Sigmoid colon (tissue), 7 donors: Measurements from ENCODE around the gene TLE6. TPM values are rescaled to one million over a fixed set of nuclear protein-coding genes. Genes with fewer than 3 reads are reported as not detected.

Source experiments
- DNase-seq: peaks from one replicate; pipeline ENCODE4 v3.0.0-alpha.2; 2019
- H3K27ac ChIP-seq, 4 donors: fragments of 200-600 bp; sonication (generic); one replicate each; pipeline ENCODE4 v1.5.1; 2016 to 2019; ENCODE audit warnings: mild to moderate bottlenecking in 1 of 4
- H3K27me3 ChIP-seq, 3 donors: fragments of 200-600 bp; sonication (generic); one replicate each; pipeline ENCODE4 v1.5.1; 2019; ENCODE audit warnings: mild to moderate bottlenecking in 1 of 3
- H3K36me3 ChIP-seq, 4 donors: fragments of 200-600 bp; sonication (generic); one replicate each; pipeline ENCODE4 v1.5.1; 2016 to 2019
- H3K4me1 ChIP-seq, 4 donors: fragments of 200-600 bp; sonication (generic); one replicate each; pipeline ENCODE4 v1.5.1; 2017 to 2019
- H3K4me3 ChIP-seq, 4 donors: fragments of 200-600 bp; sonication (generic); one replicate each; pipeline ENCODE4 v1.5.1; 2017 to 2019; ENCODE audit warnings: mild to moderate bottlenecking in 2 of 4, moderate library complexity in 1 of 4
- H3K9me3 ChIP-seq, 4 donors: fragments of 200-600 bp in 3 of 4; sonication (generic) in 3 of 4; one replicate each; pipeline versions ENCODE4 v1.5.1 to v1.6.1; 2013 to 2019
- EP300 ChIP-seq, 4 donors: sonication (generic); formaldehyde crosslinking; IDR thresholded peaks; one replicate each; pipeline ENCODE4 v1.6.1; 2017; ENCODE audit warnings: antibody characterized with exemption in 4 of 4
- POLR2A ChIP-seq, 2 donors: fragments of 450-650 bp; IDR thresholded peaks; one replicate each; pipeline ENCODE4 v1.6.1; 2016; ENCODE audit warnings: antibody characterized with exemption in 2 of 2, mild to moderate bottlenecking in 2 of 2, moderate library complexity in 2 of 2
- POLR2AphosphoS5 ChIP-seq, 4 donors: sonication (generic); formaldehyde crosslinking; IDR thresholded peaks; one replicate each; pipeline ENCODE4 v1.6.1; 2017; ENCODE audit warnings: antibody characterized with exemption in 4 of 4
- WGBS, 2 donors: extraction: QIAGEN DNeasy Blood & Tissue Kit; methylation state at CpG; one replicate each; pipeline ENCODE4 v1.1.7; 2013; 5-methylcytosine and 5-hydroxymethylcytosine counted together
- intact Hi-C: fragments of 100-400 bp; cut with DNase I; formaldehyde crosslinking; loops from one replicate; pipeline ENCODE4 v1.15.1; 2023
- polyA plus RNA-seq, 3 donors: library from polyadenylated mRNA; stranded (reverse); fragments of 200-250 nt; gene quantifications; one replicate each; pipeline ENCODE4 v1.2.3, GENCODE V29; 2013
- total RNA-seq, 4 donors: library from RNA; depleted of rRNA; stranded (reverse); fragments of >200 nt; gene quantifications; one replicate each; pipeline ENCODE4 v1.1.0, GENCODE V29; 2016
- TF ChIP-seq, protein P1 (sequence below), 4 experiments: fragments of 450-650 bp in 3 of 4; fragments of 200-600 bp in 1 of 4; IDR thresholded peaks; one replicate each; pipeline ENCODE4 v1.5.1; 2016 to 2019; ENCODE audit warnings: antibody characterized with exemption in 4 of 4, mild to moderate bottlenecking in 3 of 4, moderate library complexity in 2 of 4
- donor health status: healthy with polysubstance abuse.
- donor health status: Bipolar disorder and iron deficiency.
- donor health status: healthy.

The TLE6 gene
- total and polyA plus RNA-seq, 7 donors: 0.71 to 7.2 (median 1.4) TPM; not detected in 1

GRCh38 chr19:3038214-3038613 is 60.9 kb downstream of the TLE6 start:
- WGBS, 2 donors: 73 to 79% methylated on average over 5 of the region's 5 CpGs
- TF ChIP-seq EP300 (IDR thresholded peaks at IDR 0.05) (no peak), POLR2AphosphoS5 (IDR thresholded peaks at IDR 0.05) (no peak), POLR2A (IDR thresholded peaks at IDR 0.05) (no peak)
- TF ChIP-seq, protein P1, sequence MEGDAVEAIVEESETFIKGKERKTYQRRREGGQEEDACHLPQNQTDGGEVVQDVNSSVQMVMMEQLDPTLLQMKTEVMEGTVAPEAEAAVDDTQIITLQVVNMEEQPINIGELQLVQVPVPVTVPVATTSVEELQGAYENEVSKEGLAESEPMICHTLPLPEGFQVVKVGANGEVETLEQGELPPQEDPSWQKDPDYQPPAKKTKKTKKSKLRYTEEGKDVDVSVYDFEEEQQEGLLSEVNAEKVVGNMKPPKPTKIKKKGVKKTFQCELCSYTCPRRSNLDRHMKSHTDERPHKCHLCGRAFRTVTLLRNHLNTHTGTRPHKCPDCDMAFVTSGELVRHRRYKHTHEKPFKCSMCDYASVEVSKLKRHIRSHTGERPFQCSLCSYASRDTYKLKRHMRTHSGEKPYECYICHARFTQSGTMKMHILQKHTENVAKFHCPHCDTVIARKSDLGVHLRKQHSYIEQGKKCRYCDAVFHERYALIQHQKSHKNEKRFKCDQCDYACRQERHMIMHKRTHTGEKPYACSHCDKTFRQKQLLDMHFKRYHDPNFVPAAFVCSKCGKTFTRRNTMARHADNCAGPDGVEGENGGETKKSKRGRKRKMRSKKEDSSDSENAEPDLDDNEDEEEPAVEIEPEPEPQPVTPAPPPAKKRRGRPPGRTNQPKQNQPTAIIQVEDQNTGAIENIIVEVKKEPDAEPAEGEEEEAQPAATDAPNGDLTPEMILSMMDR (IDR thresholded peaks at IDR 0.05): no peak

DNA sequence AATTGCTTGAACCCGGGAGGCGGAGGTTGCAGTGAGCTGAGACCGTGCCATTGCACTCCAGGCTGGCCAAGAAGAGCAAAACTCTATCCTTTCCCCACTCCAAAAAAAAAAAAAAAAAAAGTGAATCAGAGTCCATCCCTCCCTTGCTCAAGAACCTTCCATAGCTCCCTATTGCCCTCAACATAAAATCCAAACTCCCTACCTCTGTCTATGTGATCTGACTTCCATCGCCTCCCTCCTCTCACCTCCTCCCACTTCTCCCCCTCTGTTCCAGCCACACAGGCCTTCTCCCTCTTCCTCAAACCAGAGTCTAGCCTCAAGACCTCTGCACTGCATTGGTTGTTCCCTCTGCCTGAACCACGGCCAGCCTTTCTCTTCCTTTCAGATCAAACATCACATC is 61.8 kb downstream of the TLE6 start:
- Histone ChIP-seq H3K4me3 (no peak overlapping the region), H3K9me3 (no peaks in the 10 kb centered on the region), H3K27ac (no peak overlapping the region), H3K36me3 (no peaks in the 10 kb centered on the region), H3K27me3 (no peaks in the 10 kb centered on the region), H3K4me1 (peaks cover 0 to 37% (median 33%) of the 10 kb centered on the region in 4 donors)
- WGBS, 2 donors: 80 to 87% methylated on average over 5 of the region's 5 CpGs
- TF ChIP-seq POLR2AphosphoS5 (IDR thresholded peaks at IDR 0.05) (no peak), EP300 (IDR thresholded peaks at IDR 0.05) (no peak), POLR2A (IDR thresholded peaks at IDR 0.05) (no peak)
- TF ChIP-seq, protein P1 (IDR thresholded peaks at IDR 0.05): no peak
- peak; percentile 58 for DNase-seq
- intact Hi-C loops: no loop called here

More at GRCh38 chr19:3038214-3038613, 60.9 kb downstream of the TLE6 start:
- H3K9me3 ChIP-seq: no peaks in the 10 kb centered on the region
- no peak overlapping the region for H3K4me3 ChIP-seq
- peaks cover 0 to 37% (median 33%) of the 10 kb centered on the region in 4 donors for H3K4me1 ChIP-seq
- H3K36me3 ChIP-seq: no peaks in the 10 kb centered on the region
- no peaks in the 10 kb centered on the region for H3K27me3 ChIP-seq
- H3K27ac ChIP-seq: no peak overlapping the region
- no peak for DNase-seq
- intact Hi-C loops: no loop called here

DNA sequence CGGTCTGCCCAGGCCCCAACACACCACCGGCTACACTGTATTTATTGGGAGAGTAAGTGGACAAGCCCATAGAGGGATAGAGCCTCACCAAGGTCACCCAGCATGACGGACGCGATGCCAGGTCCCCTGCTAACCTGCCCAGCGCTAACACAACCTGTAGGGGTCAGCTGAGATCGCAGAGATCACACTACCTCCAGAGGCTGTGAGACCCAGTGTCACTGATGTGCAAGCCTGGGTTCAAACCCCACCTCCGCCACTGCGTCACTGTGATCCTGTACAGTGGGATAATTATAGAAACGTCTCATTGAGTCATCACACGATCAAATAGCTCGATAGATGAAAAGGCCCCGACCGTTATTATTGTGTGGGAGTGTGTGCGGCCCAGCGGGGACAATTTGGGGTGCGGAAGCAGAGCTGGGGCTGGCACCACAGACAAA is 62.3 kb downstream of the TLE6 start:
- H3K4me1 ChIP-seq: peaks cover 0 to 32% (median 29%) of the 10 kb centered on the region in 4 donors
- no peak overlapping the region for H3K27ac ChIP-seq
- DNase-seq: no peak
- H3K36me3 ChIP-seq: no peaks in the 10 kb centered on the region
- no peak overlapping the region for H3K4me3 ChIP-seq
- intact Hi-C loops: no loop called here
- no peaks in the 10 kb centered on the region for H3K9me3 ChIP-seq
- no peaks in the 10 kb centered on the region for H3K27me3 ChIP-seq
- WGBS, 2 donors: 68 to 79% methylated on average over 17 of the region's 17 CpGs
- TF ChIP-seq POLR2AphosphoS5 (IDR thresholded peaks at IDR 0.05): no peak
- TF ChIP-seq, protein P1 (IDR thresholded peaks at IDR 0.05): no peak
- no peak for TF ChIP-seq POLR2A (IDR thresholded peaks at IDR 0.05)
- TF ChIP-seq EP300 (IDR thresholded peaks at IDR 0.05): no peak

GRCh38 chr19:3041327-3041726 is 64.0 kb downstream of the TLE6 start:
- TF ChIP-seq POLR2AphosphoS5 (IDR thresholded peaks at IDR 0.05) (no peak), POLR2A (IDR thresholded peaks at IDR 0.05) (no peak), EP300 (IDR thresholded peaks at IDR 0.05) (no peak)
- TF ChIP-seq, protein P1 (IDR thresholded peaks at IDR 0.05): no peak
- H3K27me3 ChIP-seq: no peaks in the 10 kb centered on the region
- H3K36me3 ChIP-seq: no peaks in the 10 kb centered on the region
- H3K27ac ChIP-seq: peak overlapping the region in 3 of 4 donors; percentile 51 to 69 (median 59)
- H3K9me3 ChIP-seq: no peaks in the 10 kb centered on the region
- intact Hi-C loops: no loop called here
- no peak overlapping the region for H3K4me3 ChIP-seq
- DNase-seq: no peak
- H3K4me1 ChIP-seq: peaks cover 0 to 27% (median 24%) of the 10 kb centered on the region in 4 donors
- WGBS, 2 donors: 71 to 85% methylated on average over 12 of the region's 12 CpGs
